ENCODE data around the gene C10orf53.

Gene C10orf53, protein sequence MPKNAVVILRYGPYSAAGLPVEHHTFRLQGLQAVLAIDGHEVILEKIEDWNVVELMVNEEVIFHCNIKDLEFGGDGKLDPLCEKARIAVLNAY

GRCh38 chr10:49679480-49679893 is at the start of gene C10orf53:
C10orf53 (plus strand) TSS chr10:49679651; CDS start chr10:49679698, 47 bp downstream.
- no peak for DNase-seq

DNA sequence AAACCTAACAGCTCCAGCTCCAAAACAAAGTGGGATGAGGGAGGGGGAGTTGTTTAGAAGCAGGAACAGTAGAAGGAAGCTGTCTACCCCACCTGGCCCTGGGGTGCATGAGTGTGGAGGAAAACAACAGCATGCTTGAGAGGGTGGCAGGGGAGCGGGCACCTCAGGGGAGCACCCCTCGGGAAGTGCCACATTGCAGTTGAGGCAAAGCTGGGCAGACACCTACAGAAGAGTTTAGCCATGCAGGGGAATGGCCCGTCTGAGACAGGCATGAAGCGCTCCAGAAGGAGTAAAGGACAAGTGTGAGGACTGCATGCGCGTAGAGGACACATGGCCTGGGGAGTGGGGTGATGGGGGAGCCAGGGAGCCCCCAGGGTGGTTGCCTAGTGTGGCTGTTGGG is 47.5 kb upstream of the C10orf53 start:
- no peak for DNase-seq

DNA sequence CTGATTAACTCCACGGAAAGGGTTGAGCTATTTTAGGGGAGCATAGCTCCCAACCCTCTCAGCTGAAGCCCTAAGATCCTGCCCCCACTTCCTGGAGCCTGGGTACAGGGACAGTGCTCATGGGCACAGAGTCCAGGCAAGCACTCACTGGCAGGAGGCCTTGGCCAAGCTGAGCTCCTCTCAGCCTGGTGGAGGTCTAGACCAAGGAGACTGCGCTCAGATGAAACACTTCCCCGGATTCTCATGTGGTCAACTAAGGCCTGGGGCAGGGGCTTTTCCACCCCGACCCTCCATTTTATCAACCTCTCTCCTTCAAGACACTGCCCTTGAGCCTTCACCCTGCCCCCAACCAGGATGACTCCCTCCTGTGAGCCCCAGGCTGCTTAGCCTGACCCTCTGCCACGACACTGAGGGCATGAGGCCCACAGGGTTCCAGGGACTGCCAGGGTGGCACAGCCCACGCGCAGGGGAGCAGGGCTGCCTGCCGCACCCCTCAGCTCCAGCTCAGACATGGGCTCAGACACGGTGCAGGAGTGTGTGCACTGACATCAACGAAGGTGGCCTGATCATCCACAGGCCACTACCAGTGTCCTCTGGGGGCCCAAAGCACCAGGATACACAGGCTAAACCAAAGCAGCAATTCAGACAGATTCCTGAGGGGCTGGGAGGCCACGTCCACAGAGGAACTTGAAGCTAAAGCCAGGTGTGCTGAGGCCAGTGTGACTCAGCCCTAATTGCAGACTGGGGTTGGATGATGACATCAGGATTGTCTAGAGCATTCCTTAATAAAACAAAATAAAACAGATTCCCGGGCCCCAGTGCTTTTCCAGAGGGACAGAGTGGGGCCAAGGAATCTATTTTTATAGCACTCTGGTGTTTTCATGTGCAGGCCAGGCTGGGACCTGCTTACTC is 46.8 kb upstream of the C10orf53 start:
- no peak for DNase-seq

DNA sequence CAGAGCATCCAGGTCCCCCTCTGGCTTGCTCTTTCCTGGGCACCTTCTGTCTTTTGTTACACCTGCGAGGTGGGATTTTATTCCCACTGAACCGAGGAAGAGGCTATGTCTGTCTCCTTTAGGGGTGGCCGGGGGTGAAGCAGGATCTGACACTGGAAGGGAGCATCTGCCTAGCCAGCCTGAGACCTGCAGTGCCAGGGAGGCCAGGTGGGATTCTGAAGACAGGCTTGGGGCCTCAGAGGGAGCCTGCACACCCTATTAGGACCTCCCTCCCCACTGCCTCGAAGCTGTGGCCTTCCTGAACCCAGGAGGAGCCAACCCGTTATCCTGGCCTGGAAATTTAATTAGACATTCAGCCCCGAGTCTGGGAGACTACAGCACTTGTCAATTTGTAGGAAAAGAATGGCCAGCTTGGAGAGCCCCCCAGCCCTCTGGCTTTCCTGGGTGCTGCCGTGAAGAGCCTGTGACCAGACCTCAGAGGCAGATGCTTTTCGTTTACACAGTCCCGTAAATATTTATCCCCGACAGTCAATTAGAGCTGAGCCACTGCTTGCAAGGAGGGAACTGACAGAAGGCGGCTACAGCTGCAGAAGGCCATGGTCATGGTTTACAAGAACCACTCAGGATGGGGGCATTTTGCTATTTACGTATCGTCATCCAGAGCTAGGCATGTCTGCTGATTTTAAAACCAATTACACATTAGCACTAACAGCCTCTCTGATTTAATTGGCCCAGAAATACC is 46.0 kb upstream of the C10orf53 start:
- DNase-seq: no peak

DNA sequence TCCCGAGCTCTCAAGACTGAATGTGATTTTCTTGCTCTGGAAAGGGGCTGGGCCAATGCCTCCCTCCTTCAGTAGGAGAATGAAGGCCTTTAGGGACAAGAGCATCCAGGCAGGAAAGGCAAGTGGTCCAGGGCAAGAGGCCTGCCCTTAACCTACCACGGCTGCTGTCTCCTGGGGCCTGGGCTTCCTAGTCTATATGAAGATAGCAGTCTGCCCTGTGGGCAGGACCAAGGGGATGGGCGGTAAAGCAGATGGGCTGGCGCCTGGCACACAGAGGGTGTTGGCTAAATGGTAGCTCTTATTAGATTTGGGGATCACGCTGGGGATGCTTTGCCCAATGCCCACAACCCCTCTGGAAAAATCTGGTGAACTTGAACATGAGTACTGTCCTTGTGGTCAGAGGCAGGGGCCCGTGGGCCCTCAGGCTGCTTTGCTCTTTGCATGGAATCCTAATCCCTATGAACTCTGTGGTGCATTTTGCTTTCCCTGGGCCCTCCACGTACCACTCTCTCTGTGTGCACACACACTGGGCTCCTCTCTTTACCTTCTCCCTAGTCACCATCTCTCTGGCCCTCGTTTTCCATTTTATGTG is 45.3 kb upstream of the C10orf53 start:
- DNase-seq: no peak

DNA sequence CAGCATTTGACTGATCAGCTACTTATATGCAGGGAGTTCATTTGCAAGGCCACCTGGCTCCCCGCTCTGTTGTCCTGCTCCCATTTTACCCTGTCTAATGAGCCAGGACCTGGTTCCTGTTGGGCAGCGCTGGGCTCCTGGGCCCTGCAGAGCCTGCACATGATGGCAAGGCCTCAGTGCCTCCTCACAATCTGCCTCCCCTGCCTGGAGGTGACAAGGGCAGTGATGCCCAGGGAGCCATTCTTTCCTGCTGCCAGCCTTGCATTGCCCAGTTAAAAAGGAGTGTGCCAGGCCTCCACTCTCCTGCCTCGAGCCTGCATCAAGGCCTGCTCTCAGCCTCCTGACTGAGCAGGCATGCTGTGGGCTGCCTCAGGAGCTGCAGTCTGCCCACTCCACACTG is 37.1 kb upstream of the C10orf53 start:
- no peak for DNase-seq

- no peak for DNase-seq
Measured at GRCh38 chr10:49643241-49644034, 36.0 kb upstream of the C10orf53 start.

- DNase-seq: no peak
Measured at GRCh38 chr10:49644035-49644646, 35.3 kb upstream of the C10orf53 start.

GRCh38 chr10:49645417-49645816 is 34.0 kb upstream of the C10orf53 start:
- no peak for DNase-seq

GRCh38 chr10:49645871-49646870 is 33.3 kb upstream of the C10orf53 start:
- DNase-seq: no peak

GRCh38 chr10:49647554-49647953 is 31.9 kb upstream of the C10orf53 start:
- DNase-seq: no peak

- no peak for DNase-seq
Measured at GRCh38 chr10:49647985-49648795, 31.3 kb upstream of the C10orf53 start.

DNA sequence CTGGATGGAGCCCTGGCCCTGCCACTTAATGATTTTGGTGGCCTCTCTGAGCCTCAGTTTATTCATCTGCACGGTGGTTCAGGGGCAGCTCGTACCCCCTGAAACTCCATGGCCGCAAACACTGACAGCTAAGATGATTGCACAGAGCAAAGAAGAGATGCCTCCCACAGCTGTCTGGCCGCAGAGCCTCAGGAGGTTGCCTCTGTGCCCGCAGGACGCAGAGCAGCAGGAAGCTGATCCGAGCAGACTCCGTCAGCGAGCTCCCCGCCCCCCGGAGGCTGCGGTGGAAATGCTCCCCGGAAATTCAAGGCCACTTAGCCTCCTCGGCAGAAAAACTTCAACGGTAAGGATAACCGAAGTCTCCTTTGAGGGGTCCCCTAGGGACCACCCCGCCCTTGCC is 30.2 kb upstream of the C10orf53 start:
- DNase-seq: no peak

- DNase-seq: no peak
Measured at GRCh38 chr10:49649936-49650723, 29.3 kb upstream of the C10orf53 start.

DNA sequence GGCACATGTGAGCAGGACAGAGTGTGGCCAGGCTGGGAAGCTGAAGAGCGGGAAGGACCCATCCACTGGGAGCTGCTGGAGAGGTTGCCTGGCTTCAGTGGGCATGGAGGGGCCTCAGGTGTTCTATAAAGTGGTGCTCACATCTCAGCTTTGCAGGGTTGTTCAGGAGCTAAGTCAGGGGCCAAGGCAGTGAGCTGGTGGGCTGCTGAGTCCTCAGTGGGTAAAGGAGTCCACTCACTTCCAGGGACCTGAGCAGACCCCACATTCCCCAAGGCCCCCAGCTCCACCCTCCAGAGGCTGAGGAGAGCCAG is 28.8 kb upstream of the C10orf53 start:
- no peak for DNase-seq

DNA sequence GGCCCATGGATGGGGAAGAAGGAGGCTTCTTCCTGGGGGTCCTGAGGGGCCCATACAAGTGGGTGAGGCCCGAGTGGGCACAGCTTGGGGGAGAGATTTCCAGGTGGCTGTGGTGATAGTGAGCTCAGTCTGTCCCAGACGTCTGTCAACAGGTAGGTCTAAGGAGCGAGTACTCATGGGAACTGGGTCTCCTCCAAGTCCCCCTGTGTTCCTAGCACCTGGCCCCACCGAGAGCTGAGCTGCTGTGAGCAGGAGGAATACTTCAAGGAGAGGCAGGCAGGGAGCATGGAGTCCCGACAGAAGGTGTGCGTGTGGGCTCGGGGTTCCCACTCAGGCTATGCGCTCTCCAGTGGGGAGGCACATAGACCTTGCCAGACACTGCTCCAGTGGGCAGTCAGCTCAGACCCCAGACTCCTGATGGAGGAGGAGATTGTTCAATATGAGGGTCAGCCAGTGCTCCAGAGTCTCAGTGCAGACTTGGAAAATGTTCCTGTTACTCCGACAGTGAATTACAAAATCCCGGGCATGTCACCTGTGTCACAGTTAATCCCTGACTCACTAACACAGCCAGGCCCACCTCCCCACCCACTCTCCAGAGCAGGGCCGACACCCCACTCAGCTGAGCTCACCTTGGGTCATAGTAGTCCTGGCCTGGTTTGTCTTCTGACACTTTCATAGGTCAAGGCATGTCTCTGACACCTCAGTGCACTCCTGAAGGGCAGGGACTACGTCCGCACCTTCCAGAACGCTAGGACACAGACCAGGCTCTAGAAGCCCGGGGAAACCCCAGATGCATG is 28.2 kb upstream of the C10orf53 start:
- no peak for DNase-seq

DNA sequence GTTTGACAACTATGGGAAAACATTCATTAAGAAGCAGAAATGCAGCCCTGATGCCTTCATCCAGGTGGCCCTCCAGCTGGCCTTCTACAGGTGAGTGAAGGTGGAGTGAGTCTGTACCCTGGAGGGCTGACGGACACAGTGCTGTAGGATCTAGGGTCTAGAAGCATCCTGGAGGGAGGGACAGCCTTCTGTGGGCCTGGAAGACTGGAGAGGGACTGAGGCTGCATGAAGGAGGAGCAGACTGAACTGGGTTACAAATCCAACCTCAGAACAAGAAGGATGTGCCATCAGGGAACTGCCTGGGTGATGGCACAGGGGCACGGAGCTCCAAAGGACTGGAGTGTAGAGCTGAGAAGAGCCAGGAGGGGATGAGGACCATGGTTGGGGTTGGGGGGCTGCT is 27.5 kb upstream of the C10orf53 start:
- DNase-seq: no peak

Measured in CD4-positive, alpha-beta T cell treated with Interleukin-17A for 4 hours (primary cell).